ENCODE results near the gene FGF9.

- no peak for TF ChIP-seq CTCF (IDR thresholded peaks at IDR 0.05)
- TF ChIP-seq POLR2A (IDR thresholded peaks at IDR 0.05) = no peak
- no peak for TF ChIP-seq EP300 (IDR thresholded peaks at IDR 0.05)
Measured at GRCh38 chr13:21703846-21704245, 33.0 kb downstream of the FGF9 start.

All from suprapubic skin (tissue), 3 donors.